GM19240 (cell line): ENCODE data around the gene WFS1.

Experiments used
- DNase-seq: peaks from one replicate; pipeline ENCODE4 v3.0.0; 2011; ENCODE audit warnings: low spot score; ENCODE audit not compliant: insufficient read length

Gene WFS1

DNA sequence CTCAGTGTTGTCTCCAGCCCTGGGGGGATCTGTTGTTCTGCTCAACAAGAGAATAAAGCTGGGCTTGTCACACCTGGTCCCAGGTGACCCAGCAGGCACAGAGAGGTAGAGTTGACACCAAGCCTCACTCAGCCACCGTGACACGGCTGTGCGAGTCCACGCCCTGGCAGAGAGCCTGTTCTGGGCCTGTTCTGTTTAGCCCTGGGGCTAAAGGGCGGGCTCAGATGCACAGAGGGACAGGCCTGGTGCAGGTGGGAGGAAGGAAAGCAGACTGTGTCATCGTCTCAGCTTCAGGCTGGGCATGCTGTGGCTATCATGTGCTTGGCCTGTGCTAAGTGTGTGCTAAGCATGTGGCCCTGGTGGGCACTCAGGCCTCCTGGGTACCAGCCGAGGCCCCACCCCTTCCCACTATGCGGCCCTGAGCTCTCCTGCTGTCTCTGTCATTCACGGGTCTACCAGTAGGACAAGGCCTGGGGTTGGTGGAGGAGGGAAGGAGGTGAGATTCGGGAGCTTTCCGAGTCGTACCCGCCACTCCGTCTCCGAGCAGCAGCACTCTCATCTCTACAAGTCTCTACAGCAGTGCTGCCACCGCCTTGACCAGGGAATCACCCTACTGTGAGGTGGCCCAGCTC lies 10.8 kb downstream of the WFS1 start:
- no peak for DNase-seq

DNA sequence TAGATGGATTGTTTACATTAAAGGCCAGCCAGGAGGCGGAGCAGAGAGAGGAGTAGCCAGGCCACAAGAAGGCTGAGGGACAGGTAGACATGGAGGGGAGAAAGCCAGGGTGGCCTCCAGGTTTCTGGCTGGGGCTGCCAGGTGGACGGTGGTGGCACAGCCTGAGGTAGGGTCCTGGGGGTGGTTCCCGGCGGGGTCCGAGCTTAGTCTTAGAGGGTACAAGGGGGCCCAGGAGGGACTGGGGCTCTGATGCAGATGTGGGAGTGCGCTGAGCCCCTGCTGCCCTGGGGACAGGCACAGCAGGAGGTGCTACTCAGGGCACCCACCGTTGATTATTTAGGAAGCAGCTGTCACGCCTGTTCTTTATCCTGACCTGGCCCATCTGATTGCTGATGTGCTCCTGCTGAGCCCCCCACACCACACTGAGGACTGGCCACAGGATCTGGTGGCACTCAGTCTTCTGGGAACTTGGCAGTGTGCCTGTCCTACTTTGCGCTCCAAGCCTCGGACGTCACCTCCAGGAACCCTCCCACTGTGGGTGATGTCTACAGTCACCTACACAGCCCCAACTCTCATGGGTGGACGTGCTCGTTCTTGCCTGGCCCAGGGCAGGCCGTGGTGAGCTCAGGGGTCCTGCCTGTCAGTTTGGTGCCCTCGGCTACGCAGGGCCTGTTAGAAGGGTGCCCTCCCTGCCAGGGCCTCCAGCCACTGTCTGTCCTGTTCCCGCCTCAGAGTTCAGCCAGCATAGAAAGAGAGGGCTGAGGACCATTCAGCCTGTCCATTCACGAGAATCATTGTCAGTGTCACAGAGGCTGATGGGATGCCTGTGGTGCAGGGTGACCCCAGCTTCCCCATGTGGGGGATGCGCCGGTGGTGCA lies 12.0 kb downstream of the WFS1 start:
- DNase-seq, result no peak

DNA sequence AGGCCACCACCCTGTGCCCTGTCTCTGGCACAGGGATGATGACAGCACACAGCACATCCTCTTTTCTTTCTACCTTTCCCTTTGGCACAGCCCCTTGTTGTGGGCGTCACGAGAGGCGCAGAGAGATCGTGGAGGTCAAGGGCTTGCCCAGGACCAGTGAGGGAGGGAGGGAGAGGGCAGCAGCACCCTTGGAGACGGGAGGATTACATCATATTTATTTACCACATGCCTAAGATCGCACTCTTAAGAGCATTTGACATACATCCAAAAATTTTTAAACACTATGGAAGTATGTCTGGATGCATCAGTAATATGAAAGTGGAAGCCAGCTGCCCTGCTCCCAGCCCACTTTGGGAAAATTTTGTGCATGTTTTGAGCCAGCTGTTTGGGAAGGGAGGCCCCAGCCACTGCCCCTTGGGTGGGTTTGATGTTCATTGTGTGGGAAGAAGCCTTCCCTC lies 12.7 kb downstream of the WFS1 start:
- DNase-seq, result no peak

DNA sequence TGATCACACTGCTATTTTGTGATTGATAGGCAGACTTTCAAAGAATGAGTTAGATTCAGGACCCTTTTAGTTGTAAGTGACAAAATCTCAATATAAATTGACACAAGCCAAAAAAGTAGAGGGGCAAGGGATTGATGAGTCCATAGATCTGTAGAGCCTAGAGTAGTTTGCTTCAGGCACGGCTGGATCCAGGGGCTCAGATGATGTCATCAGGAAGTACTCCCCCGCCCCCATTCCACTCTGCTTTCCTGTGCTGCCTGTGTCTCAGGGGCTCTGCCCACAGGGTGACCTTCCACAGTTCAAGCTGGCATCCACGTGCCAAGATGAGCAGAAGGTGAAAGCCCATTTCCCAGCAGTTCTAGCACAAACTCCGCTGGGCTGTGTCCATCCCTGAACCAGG lies 13.6 kb downstream of the WFS1 start:
- DNase-seq, result no peak

DNA sequence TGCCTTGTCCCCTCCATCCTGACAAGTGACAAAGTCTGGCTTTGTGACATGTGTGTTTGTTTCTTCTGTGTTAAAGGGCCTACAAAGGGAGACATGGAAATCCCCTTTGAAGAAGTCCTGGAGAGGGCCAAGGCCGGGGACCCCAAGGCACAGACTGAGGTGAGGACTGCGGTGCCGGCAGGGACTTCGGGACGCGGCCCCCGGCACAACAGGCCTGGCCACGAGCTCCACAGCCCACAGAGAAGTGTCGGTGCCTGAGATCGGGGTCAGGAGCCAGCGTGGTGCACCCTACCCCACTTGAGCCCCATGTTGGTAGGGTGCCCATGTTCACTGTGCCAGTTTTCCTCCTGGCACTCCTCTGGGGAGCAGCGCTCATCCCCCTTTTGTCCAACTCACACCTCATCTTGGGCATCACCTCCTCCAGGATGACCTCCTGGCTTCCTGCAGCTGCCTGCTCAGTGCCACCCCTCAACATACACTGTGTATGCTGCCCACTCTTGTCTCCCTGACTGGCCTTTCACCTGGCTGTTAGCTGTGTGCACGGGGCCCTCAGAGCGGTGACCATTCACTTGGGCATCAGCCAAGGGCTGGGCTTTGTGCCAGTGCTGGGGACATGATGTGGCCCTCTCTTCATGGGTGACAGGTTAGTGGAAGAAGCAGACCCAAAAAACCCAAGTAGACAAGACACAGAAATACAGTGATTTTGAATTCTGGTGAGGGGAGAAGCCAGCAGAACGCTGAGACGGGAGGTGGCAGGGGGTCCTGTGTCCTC lies 17.6 kb downstream of the WFS1 start:
- DNase-seq, result no peak

DNA sequence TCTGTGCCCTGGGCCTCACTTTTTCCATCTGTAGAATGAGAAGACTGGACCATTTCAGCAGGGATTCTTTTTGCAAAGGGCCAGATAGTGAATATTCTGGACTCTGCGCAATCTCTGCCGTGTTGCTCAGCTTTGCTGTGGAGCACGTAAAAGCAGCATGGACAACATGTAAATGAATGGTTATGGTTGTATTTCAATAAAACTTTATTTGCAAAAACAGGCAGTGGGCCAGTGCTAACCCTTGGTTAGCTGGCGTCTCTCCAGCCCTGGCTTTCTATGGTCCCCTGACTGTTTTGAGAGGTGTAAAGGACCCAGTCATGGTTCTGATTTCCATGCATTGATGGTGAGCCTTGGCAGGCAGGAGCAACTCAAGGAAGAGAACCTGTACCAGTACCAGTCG lies 18.7 kb downstream of the WFS1 start:
- DNase-seq, result no peak

DNA sequence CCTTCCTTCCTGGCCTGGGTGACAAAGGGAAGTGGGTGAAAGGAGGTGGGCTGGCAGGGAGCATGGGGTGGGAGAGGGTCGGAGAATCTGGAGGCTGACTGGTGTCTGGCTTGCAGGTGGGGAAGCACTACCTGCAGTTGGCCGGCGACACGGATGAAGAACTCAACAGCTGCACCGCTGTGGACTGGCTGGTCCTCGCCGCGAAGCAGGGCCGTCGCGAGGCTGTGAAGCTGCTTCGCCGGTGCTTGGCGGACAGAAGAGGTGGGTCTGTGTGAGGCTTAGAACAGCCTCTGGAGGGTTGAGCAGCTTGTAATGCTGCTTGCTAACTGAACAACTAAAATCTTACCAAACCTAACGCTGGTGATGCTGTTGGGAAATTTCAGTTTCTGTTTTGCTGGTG lies 19.2 kb downstream of the WFS1 start:
- DNase-seq, result no peak

DNA sequence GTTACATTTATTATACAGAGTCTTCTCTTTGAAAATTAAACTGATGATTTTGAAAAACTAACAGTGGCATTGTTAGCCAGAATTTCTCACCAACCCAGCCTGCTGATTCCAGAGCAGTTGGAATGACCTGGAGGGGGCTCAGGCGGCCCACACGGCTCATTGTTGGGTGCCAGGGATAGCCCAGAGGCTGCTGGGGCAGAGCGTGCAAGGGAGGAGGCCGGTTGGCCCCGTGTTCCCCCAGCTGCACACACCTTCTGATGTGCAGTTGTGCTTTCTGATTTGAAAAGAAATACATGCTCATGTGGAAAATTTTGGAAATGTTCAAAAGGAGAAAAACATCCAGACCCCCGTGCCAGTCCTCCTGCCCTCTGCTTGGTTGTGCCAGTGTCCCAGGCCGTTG lies 20.6 kb downstream of the WFS1 start:
- no peak for DNase-seq

DNA sequence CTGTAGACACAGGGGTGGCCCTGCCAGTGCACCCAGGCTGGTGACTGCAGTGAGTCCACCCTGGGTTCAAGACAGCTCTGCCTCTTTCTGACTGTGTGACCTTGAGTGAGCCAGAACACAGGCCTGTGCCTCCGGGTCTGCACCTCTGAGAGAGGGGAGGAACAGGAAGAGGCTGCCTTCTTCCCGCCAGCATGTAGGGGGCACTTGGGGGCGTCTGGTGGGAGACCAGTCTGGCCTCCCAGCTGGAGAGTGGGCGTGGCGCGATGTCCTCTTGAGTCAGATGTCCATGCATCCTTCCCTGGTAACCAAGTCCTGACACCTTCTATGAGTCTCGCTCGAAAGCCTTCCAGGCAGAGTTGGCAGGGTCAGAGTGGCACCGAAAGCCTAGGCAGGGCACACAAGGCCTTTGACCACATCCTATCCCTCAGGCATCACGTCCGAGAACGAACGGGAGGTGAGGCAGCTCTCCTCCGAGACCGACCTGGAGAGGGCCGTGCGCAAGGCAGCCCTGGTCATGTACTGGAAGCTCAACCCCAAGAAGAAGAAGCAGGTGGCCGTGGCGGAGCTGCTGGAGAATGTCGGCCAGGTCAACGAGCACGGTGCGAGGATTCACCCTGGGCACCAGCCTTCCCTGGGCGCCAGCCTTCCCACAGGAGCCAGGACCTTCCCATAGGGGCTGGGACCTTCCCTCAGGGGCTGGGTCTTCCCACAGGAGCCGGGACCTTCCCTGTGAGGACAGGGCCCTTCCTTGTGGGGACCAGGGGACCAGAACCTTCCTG lies 21.3 kb downstream of the WFS1 start:
- DNase-seq, result no peak

DNA sequence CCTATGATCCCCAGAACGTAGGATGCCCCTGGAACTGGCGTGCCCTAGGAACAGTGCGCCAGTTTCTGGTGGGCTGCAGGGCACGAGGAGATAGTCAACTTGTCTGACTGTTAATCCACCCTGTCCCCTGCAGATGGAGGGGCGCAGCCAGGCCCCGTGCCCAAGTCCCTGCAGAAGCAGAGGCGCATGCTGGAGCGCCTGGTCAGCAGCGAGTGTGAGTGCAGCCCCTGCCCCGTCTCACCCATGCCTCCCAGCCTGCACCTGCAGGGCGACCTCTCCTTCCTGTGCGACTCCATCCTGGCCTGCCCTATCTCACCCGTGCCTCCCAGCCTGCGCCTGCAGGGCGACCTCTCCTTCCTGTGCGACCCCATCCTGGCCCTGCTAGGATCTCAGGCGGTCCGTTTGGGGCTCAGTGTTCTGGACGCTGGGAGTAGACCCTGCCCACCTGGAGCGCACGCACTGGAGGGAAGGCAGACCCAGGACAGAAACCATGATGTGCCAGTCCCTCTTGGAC lies 22.2 kb downstream of the WFS1 start:
- DNase-seq, result no peak

DNA sequence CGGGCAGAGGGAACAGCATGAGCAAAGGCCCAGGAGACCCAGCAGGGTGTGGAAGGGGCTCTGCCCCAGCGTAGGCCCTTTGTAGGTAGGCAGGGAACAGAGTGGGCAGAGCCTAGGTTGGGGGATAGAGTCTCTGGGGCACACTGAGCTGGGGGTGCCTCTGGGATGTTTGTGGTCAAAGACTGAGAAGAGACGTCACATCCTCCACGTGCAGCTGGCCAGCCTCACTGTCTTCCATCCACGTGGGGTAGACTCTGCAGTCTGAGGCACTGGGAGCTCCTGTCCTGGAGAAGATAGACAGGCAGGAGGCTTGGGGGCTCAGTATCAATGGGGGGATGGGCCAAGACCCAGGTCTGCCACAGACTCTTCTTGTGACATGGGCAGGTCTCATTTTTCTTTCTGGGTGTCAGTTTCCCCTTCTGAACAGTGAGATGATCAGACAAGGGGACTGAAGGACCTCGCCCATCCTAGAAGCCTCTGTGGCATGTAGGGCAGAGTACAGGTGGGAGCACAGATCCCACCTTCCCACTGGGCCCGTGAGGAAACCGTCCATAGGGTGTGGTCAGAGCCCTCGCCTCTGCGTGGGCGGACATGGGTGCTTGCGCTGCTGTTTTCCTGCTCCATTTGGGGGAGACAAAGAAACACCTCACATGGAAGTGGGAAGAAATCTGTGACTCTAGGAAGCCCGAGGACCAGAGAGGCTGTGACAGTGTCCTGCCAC lies 22.9 kb downstream of the WFS1 start:
- DNase-seq, result no peak

DNA sequence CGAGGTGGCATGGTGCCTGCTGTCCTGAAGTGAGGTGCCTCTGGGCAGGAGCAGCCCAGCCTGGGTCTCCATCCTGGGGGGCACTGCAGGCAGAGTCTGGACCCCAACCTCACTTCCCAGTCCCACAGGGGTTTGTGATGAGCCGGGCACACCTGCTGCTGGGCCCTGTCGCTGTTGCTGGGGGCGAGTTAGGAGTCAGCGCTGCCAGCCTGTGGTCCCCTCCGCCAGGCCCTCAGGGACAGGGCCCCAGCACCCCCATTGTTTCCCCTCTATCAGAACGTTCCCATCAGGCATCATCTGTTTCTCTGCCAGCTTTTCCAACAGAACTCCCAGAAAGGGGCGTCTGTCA lies 23.4 kb downstream of the WFS1 start:
- no peak for DNase-seq

DNA sequence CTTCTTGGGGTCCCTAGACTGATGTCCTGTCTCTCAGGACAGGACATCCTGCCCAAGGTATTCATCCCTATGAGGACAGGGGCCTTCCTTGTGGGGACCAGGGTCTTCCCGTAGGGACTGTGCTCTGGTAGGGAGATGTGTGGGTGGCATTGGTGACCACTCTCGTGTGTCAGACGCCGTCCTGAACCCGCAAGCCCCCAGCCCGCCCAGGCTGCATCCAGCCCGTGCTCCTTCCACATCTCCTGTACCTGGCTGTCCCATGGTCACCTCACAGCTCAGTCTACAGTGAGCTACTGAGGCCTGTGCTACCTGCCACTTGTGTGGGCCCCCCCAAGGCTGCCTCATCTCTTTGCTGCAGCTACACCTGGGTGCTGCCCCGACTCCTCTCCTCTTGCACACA lies 24.0 kb downstream of the WFS1 start:
- no peak for DNase-seq

DNA sequence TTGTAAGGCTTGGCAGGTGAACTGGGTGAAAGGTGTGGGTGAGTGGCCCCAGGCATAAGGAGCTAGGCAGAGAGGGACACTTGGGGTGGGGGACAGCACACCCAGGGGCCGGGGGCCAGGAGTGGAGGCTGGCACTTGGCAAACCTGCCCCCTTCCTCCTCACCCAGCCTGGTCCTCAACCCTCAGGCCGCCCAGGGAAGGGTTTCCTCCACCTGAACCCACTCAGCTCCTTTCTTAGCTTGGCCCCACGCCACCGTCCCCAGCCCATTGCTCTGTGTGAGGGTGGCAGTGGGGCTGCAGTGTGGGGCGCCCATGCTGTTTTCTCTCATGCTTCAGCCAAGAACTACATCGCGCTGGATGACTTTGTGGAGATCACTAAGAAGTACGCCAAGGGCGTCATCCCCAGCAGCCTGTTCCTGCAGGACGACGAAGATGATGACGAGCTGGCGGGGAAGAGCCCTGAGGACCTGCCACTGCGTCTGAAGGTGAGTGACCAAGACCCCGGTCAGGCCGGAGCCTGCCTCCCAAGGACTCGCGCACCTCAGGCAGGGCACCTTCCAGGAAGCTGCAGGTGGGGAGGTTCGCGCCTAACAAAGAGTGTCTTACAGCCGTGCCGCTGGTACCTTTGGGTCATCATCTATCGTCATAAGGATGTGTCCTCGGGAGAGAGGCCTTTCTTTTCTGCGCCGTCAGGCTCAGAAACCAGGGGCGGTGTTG lies 25.2 kb downstream of the WFS1 start:
- DNase-seq, result no peak

DNA sequence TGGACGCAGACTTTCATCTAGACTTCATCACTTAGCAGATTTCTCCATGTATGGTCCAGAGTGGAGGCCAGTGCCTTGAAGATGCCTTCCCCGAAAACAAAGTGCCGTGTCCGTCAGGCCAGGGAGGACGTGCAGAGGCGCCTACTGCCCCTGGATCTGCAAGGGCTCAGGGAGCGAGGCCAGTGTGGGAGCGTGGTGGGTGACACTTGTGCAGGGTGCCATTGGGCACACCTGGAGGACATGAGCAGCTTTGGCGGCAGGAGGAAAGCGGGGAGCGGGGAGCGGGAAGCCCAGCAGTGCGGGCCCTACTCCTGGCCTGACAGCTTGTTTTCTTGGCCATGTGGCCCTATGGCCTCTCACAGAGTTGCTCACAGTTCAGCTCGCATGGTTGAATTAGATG lies 25.8 kb downstream of the WFS1 start:
- no peak for DNase-seq

DNA sequence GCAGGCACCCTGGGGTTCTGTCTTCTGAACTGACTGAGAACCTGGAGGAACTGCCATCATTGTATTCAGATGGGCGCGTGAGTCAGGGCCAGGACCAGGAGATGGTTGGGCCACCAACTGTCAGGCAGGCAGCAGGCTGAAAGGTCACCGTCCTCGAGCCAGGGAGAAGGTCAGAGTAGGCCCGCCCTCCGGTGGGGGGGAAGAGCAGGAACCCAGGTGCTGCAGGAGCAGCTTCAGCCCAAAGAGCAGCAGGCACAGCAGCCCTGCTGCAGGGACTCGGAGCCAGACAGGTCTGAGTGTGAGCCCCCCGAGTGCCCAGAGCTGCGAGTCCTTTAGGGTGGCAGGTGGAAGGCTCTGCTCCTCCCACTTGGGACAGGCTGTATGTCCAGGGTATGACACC lies 26.4 kb downstream of the WFS1 start:
- no peak for DNase-seq

DNA sequence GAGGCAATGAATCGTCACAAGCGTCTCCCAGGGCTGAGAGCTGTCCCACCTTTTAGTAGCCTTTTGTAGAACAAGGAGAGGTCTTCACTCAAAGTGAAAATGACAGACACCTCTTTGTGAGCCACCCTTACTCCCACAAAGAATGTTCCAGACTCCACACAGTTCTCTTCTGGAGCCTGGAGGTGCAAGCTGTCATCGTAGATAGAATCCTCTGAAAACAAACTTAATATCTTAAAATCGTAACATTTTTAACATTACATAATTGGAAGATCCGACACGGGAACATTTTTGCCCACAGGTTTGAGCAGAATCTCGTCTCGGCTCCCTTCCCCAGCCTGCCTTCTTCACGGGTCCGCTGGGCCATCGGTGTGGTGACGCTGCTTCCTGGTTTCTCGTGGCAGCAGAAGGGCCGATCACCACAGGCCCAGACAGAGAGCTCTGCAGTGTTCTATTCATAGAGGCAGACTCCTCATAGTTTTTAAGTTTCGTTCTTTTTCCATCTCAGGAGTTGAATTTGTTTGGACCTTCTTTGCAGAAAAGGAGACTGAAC lies 27.7 kb downstream of the WFS1 start:
- DNase-seq, result no peak

DNA sequence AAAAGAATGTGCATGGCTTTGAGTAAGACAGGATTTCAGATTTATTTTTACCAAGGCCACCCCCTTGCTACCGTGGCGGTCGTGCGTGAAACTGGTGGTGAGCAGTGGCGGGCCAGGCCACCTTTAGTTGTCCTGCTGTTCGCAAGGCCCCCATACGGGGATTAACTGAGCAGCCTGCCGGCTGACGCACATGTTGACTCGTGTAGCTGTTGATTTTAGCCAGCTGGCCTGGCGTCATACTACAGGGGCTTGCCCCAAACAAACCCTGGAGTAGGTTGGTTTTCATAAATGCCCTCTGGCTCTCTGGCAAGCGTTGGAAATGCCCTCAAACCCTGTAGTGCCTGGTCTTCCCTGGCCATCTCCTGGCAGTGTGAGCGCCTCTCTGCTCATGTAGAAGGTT lies 28.4 kb downstream of the WFS1 start:
- DNase-seq, result no peak

DNA sequence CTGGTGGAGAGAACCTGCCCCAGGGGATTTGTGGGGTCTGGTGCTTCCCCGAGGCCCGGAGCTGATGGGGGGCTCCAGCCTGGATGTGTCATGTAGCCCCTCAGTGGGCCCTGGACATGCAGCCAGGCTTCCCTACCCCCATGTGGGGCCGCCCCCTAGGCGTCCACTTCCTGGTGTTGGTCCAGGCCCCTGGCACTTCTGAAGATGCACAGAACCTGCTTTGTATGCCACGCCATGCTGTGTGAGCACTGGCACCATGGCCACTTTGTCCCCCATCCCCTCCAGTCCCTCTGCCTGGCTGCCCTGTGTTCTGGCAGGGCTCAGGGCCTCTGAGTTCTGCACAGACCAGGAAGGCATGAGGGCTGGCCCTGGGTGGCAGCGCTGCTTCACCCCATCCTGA lies 29.2 kb downstream of the WFS1 start:
- DNase-seq, result no peak

DNA sequence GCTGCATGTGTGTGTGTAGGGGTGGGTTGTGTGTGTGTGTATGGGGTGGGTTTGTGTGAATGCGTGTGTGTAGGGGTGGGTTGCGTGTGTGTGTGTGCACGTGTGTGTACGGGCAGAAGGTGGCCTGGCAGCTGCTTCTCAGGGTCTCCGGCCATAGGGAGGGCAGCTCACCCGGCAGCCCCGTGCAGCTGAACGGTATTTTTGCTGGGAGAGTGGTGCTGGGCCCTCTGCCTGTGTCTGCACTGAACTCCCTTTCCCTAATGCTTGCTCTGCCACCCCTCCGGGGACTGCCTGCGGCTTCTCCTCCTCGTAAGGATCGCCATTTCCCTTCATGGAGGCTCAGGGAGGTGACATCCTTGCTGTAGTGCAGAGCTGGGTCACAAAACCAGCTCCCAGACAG lies 30.2 kb downstream of the WFS1 start:
- no peak for DNase-seq
